Peyer's patch (tissue), 4 donors: Measurements from ENCODE around the gene SNRPN.

ENCODE experiments used
- CTCF ChIP-seq, 6 experiments: fragments of 450-650 bp in 4 of 6; fragments of 200-600 bp in 2 of 6; sonication (generic) in 1 of 6; IDR thresholded peaks; one replicate each; pipeline ENCODE4 v1.5.1; 2017 to 2019; ENCODE audit warnings: antibody characterized with exemption in 6 of 6, mild to moderate bottlenecking in 3 of 6, moderate library complexity in 1 of 6
- POLR2A ChIP-seq, 2 donors: fragments of 450-650 bp; IDR thresholded peaks; one replicate each; pipeline ENCODE4 v1.5.1; 2017; ENCODE audit warnings: antibody characterized with exemption in 2 of 2, mild to moderate bottlenecking in 2 of 2, moderate library complexity in 2 of 2

GRCh38 chr15:24971772-24972171 is 17.0 kb downstream of the SNRPN start:
- TF ChIP-seq POLR2A (IDR thresholded peaks at IDR 0.05) (no peak), CTCF (IDR thresholded peaks at IDR 0.05) (no peak)
